PC-3 (cell line): ENCODE measurements around the gene ARF1.

Experiments
- CTCF ChIP-seq: fragments of 300-600 bp; sonication (generic); conservative IDR thresholded peaks from 2 replicates; pipeline ENCODE4 v1.5.1; 2017; ENCODE audit warnings: antibody characterized with exemption, low read depth, mild to moderate bottlenecking, low read length
- EZH2 ChIP-seq: fragments of 300-600 bp; sonication (generic); IDR thresholded peaks from one replicate; pipeline ENCODE4 v1.6.1; 2017; ENCODE audit warnings: antibody characterized with exemption, mild to moderate bottlenecking, low read length; ENCODE audit not compliant: unreplicated experiment

GRCh38 chr1:228046421-228047182 lies 35.9 kb upstream of the ARF1 start:
- TF ChIP-seq CTCF (no peak), EZH2 (no peak)
